Fibroblast of villous mesenchyme (primary cell): ENCODE measurements around the gene PRKAR1B. TPM values are rescaled to one million over a fixed set of nuclear protein-coding genes. Genes with fewer than 3 reads are reported as not detected.

Experiments used
- DNase-seq: peaks from one replicate; pipeline ENCODE4 v3.0.0-alpha.2; 2010; ENCODE audit warnings: low read depth
- H3K4me3 ChIP-seq: 2 replicates; pipeline ENCODE4 v1.5.1; 2011; ENCODE audit warnings: low read depth, mild to moderate bottlenecking, low read length
- CTCF ChIP-seq: IDR thresholded peaks from 2 replicates; pipeline ENCODE4 v1.5.1; 2012; ENCODE audit warnings: low read depth, mild to moderate bottlenecking, low read length; ENCODE audit not compliant: insufficient read depth
- total RNA-seq: library from RNA; depleted of rRNA; stranded (reverse); fragments of >200 nt; gene quantifications from 2 replicates; pipeline ENCODE4 v1.2.3, GENCODE V29; 2012

Gene PRKAR1B
- total RNA-seq, 1 donor = 16.4 TPM

DNA sequence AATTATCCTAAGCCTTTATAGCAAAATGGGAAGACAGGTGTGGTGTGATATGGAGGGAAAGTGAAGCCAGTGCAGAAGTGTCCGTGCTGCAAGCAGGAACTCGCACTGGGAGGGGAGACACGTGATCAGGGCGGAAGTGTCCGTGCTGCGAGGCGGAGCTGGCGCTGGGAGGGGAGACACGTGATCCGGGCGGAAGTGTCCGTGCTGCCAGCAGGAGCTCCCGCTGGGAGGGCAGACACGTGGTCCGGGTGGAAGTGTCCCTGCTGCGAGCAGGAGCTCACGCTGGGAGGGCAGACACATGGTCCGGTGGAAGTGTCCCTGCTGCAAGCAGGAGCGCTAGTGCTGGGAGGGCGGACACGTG lies 40.5 kb upstream of the PRKAR1B start:
- no peak for TF ChIP-seq CTCF
- peak overlapping the region; percentile 54 for H3K4me3 ChIP-seq
- peak; percentile 78 for DNase-seq

DNA sequence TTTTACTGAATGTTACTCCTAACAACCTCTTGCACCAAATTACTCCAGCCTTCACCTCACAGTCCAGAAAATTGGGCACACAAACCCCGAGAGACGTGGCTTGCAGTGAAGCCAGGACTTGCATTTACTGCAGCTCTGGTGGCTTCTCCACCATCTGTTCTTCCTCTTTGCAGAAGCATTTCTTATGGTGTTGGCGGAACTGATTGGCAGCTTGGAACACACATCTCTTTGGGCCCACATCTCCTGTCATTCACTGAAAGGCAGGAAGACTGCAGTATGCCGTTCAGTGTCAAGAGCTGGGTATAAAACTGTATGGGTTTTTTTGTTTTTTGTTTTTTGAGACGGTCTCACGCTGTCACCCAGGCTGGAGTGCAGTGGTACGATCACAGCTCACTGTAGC lies 38.3 kb upstream of the PRKAR1B start:
- TF ChIP-seq CTCF = no peak
- no peak overlapping the region for H3K4me3 ChIP-seq
- DNase-seq = no peak

DNA sequence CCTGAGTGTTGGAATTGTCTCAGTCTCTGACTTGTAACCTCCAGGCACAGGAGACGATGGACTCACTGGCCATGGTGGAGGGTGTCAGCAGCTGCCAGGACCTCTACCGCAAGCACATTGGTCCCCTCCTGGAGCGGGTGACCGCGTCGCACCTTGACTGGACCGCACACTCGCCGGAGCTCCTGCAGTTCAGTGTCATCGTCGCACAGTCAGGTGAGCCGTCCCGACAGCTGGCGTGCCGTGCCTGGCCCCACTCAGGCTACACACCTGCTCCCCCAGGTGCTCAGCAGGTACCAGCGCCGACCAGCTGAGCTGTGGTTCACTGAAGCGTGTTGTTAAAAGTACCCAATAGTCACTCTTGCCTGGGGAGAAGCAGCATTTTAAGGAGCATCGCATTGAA lies 36.7 kb upstream of the PRKAR1B start:
- no peak overlapping the region for H3K4me3 ChIP-seq
- DNase-seq = no peak
- no peak for TF ChIP-seq CTCF

DNA sequence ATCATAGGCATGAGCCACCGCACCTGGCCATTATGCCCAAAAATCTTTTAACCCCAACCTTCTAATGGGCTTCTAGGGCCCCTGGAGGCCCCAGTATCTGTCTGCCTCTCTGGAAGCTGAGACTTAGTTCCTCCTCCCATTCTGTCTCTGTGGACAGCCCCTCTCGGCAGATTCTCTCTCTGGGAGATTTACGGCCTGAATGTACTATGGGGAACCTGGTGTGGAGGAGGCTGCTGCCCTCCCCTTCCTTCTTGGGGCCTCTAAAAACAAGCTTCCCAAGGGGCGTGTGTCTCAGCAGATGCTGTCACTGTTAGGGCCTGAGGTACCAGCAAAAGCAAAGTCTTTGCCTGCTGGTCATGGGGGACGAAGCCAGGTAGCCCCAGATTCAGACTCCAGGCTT lies 35.8 kb upstream of the PRKAR1B start:
- no peak overlapping the region for H3K4me3 ChIP-seq
- no peak for DNase-seq
- TF ChIP-seq CTCF = no peak

GRCh38 chr7:761631-762030 lies 34.5 kb upstream of the PRKAR1B start:
- DNase-seq = no peak
- TF ChIP-seq CTCF = no peak
- H3K4me3 ChIP-seq = no peak overlapping the region

- no peak for TF ChIP-seq CTCF
- no peak overlapping the region for H3K4me3 ChIP-seq
- no peak for DNase-seq
Measured at GRCh38 chr7:761101-761500, 34.0 kb upstream of the PRKAR1B start.

- H3K4me3 ChIP-seq = no peak overlapping the region
- DNase-seq = peak; percentile 67
- TF ChIP-seq CTCF = no peak
Measured at GRCh38 chr7:760006-760405, 32.9 kb upstream of the PRKAR1B start.
